ENCODE data around the gene LMNA. TPM values are rescaled to one million over a fixed set of nuclear protein-coding genes. Genes with fewer than 3 reads are reported as not detected.

LMNA gene
- polyA plus RNA-seq, 10 donors = 244 to 379 (median 270) TPM

Other genes with a start within 250 kb of the LMNA start
- 10 to 100 TPM; 20.7 to 33.1 (median 25.6) TPM for gene RIT1, start 203.4 kb upstream of the LMNA start, polyA plus RNA-seq (ENCODE audit: insufficient read length in 10 of 10)
- 10 to 100 TPM; 21.9 to 51.3 (median 30.2) TPM for gene KHDC4, start 180.3 kb upstream of the LMNA start, polyA plus RNA-seq (ENCODE audit: insufficient read length in 10 of 10)
- under 1 TPM in 3 of 10 donors, not detected in 7; 0.14 to 0.22 (median 0.16) TPM for gene RXFP4, start 173.1 kb upstream of the LMNA start, polyA plus RNA-seq (ENCODE audit: insufficient read length in 10 of 10)
- 100 to 1,000 TPM in 9 of 10 donors, 10 to 100 TPM in 1; 97.7 to 165 (median 139) TPM for gene ARHGEF2, start 136.2 kb upstream of the LMNA start, polyA plus RNA-seq (ENCODE audit: insufficient read length in 10 of 10)
- 100 to 1,000 TPM; 212 to 298 (median 248) TPM for gene SSR2, start 93.8 kb upstream of the LMNA start, polyA plus RNA-seq (ENCODE audit: insufficient read length in 10 of 10)
- 10 to 100 TPM; 37.6 to 47.4 (median 43.0) TPM for gene UBQLN4, start 60.9 kb upstream of the LMNA start, polyA plus RNA-seq (ENCODE audit: insufficient read length in 10 of 10)
- 10 to 100 TPM; 32.4 to 46.7 (median 36.3) TPM for gene LAMTOR2, start 59.9 kb upstream of the LMNA start, polyA plus RNA-seq (ENCODE audit: insufficient read length in 10 of 10)
- 10 to 100 TPM in 2 of 10 donors, under 1 TPM in 6, not detected in 2; 0.26 to 11.7 (median 0.34) TPM for gene RAB25, start 53.6 kb upstream of the LMNA start, polyA plus RNA-seq (ENCODE audit: insufficient read length in 10 of 10)
- gene MEX3A, start 32.2 kb upstream of the LMNA start, polyA plus RNA-seq (ENCODE audit: insufficient read length in 10 of 10) = 10 to 100 TPM; 10.8 to 30.7 (median 21.3) TPM
- gene SEMA4A, start 38.9 kb downstream of the LMNA start, polyA plus RNA-seq (ENCODE audit: insufficient read length in 10 of 10) = 1 to 10 TPM; 2.0 to 7.5 (median 3.3) TPM
- gene SLC25A44, start 79.4 kb downstream of the LMNA start, polyA plus RNA-seq (ENCODE audit: insufficient read length in 10 of 10) = 10 to 100 TPM; 10.2 to 14.4 (median 11.3) TPM
- gene PMF1, start 98.3 kb downstream of the LMNA start, polyA plus RNA-seq (ENCODE audit: insufficient read length in 10 of 10) = 10 to 100 TPM; 33.6 to 46.0 (median 41.2) TPM
- gene BGLAP, start 127.5 kb downstream of the LMNA start, polyA plus RNA-seq (ENCODE audit: insufficient read length in 10 of 10) = 1 to 10 TPM in 7 of 10 donors, under 1 TPM in 3; 0.76 to 3.2 (median 1.5) TPM
- gene PAQR6, start 133.3 kb downstream of the LMNA start, polyA plus RNA-seq (ENCODE audit: insufficient read length in 10 of 10) = 1 to 10 TPM; 2.1 to 6.7 (median 3.6) TPM
- gene SMG5, start 168.1 kb downstream of the LMNA start, polyA plus RNA-seq (ENCODE audit: insufficient read length in 10 of 10) = 10 to 100 TPM; 40.2 to 54.9 (median 46.7) TPM
- 1 to 10 TPM; 3.1 to 8.0 (median 3.8) TPM for gene TMEM79, start 169.6 kb downstream of the LMNA start, polyA plus RNA-seq (ENCODE audit: insufficient read length in 10 of 10)
- 10 to 100 TPM; 17.5 to 27.6 (median 21.9) TPM for gene GLMP, start 181.0 kb downstream of the LMNA start, polyA plus RNA-seq (ENCODE audit: insufficient read length in 10 of 10)
- not detected for gene VHLL, start 184.6 kb downstream of the LMNA start, polyA plus RNA-seq (ENCODE audit: insufficient read length in 10 of 10)
- 100 to 1,000 TPM; 215 to 259 (median 241) TPM for gene CCT3, start 223.6 kb downstream of the LMNA start, polyA plus RNA-seq (ENCODE audit: insufficient read length in 10 of 10)
- 1 to 10 TPM in 3 of 10 donors, under 1 TPM in 7; 0.31 to 1.8 (median 0.81) TPM for gene TSACC, start 223.8 kb downstream of the LMNA start, polyA plus RNA-seq (ENCODE audit: insufficient read length in 10 of 10)

Data from muscle of back (tissue), 10 donors.